Astrocyte of the spinal cord (primary cell): Measurements from ENCODE around the gene KLHL25.

ENCODE experiments used
- DNase-seq: peaks from one replicate; pipeline ENCODE4 v3.0.0; 2011; ENCODE audit warnings: low read depth, low spot score
- H3K4me3 ChIP-seq: 2 replicates; pipeline ENCODE4 v1.5.1; 2011; ENCODE audit warnings: low read depth, mild to moderate bottlenecking, low read length, moderate library complexity
- in situ Hi-C: cut with HindIII; loops from 2 replicates; pipeline ENCODE4 v1.10.0; 2017; ENCODE audit warnings: low sequenced_read_pairs
- TF ChIP-seq, protein P1 (sequence below): IDR thresholded peaks from 2 replicates; pipeline ENCODE4 v1.5.1; 2012; ENCODE audit warnings: low read depth, mild to moderate bottlenecking, low read length, inconsistent platforms

The KLHL25 gene

DNA sequence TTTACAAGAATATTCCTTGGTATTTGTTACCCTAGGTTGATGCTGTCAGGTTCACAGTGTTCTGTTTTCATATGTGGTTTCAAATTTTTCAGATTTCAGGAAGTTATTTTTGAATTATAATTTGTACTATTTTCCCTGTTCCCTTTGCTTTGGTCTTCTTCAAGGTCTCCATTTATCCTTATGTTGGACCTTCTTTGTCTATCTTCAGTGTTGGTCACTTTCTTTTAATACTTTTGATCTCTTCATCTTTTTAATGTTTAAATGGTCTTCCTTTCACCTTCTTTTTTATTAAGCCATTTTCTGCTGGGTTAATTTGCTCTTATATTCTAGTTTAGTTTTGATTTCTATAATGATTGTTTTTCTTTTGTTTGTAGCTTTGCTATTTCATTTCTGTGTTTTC is 61.3 kb downstream of the KLHL25 start:
- no peak overlapping the region for H3K4me3 ChIP-seq
- TF ChIP-seq, protein P1, sequence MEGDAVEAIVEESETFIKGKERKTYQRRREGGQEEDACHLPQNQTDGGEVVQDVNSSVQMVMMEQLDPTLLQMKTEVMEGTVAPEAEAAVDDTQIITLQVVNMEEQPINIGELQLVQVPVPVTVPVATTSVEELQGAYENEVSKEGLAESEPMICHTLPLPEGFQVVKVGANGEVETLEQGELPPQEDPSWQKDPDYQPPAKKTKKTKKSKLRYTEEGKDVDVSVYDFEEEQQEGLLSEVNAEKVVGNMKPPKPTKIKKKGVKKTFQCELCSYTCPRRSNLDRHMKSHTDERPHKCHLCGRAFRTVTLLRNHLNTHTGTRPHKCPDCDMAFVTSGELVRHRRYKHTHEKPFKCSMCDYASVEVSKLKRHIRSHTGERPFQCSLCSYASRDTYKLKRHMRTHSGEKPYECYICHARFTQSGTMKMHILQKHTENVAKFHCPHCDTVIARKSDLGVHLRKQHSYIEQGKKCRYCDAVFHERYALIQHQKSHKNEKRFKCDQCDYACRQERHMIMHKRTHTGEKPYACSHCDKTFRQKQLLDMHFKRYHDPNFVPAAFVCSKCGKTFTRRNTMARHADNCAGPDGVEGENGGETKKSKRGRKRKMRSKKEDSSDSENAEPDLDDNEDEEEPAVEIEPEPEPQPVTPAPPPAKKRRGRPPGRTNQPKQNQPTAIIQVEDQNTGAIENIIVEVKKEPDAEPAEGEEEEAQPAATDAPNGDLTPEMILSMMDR, result no peak
- DNase-seq, result no peak
- in situ Hi-C loops, result no loop called here

DNA sequence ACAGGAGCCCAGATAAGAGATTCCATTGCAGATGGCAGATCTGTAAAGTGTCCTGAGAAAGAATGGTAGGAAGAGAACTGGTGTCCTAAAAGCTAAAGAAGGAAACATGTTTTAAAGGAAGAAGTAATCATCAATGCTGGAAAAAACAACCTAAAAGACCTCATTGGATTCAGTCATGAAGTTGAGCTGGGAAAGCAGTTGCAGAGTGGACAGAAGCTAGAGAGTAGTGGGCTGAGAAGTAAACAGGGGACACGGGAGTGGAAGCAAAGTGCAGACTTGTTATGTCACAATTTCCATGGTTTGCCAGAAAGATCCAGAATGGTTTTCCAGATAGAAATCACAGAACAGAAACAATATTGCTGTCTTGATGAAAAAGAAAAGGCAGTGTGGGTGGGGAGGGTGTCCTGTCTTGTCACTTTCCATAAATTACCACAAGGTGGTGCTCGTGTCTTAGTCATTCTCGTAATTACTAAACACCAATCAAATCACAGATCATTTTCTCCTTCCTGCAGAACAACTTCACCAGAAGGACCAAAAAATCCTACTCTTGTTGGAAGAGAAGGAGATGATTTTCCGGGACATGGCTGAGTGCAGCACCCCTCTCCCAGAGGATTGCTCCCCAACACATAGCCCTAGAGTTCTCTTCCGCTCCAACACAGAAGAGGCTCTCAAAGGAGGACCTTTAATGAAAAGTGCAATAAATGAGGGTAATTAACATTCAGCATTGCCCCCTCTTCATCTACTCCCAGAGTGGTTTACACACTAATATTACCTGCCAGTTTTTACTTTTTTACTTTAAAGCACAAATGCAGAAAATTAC is 64.5 kb downstream of the KLHL25 start:
- DNase-seq, result peak; percentile 67
- no peak overlapping the region for H3K4me3 ChIP-seq
- in situ Hi-C loops, result no loop called here
- TF ChIP-seq, protein P1, result peak; percentile 63

- H3K4me3 ChIP-seq, result no peak overlapping the region
- no peak for DNase-seq
- in situ Hi-C loops, result no loop called here
- TF ChIP-seq, protein P1, result no peak
Measured at GRCh38 chr15:85727068-85727467, 67.7 kb downstream of the KLHL25 start.

DNA sequence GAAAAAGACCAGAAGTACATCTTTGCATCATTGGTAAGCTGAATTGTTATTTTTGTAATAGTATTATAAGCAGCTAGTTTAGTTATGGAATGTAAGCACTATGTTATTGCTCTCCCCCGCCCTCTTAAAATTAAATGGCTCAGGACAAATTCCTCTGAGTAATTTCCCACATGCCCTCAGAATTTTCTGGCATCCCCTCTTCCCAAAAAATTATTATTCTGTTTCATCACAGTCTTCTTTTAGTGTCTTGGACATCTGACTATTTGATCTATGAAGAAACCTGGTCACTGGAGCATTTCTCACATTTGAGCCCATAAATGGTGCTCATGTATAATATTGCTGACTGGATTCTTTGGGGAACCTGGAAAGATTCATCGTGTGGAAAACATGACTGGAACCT is 68.3 kb downstream of the KLHL25 start:
- DNase-seq, result no peak
- TF ChIP-seq, protein P1, result no peak
- in situ Hi-C loops, result no loop called here
- H3K4me3 ChIP-seq, result no peak overlapping the region

DNA sequence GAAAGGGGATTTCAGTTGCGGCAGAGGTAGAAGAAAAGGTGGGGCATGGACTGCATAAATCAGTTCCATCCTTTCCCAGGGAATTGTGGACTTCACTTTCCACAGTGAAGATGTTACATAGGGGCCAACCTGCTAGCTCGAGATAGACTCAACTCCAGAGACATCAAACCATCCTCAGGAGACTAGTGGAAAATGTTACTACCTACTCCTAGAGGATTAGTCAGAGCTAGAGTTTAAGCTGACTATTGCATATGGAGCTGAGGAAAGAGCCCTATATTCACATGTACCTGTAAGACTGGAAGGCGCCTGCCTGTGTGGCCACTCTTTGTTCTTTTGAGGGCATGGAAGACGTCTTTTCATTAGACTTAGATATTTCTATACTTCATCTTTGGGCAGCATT is 69.2 kb downstream of the KLHL25 start:
- no peak for DNase-seq
- H3K4me3 ChIP-seq, result no peak overlapping the region
- in situ Hi-C loops, result no loop called here
- TF ChIP-seq, protein P1, result no peak

GRCh38 chr15:85725019-85725418 is 69.7 kb downstream of the KLHL25 start:
- TF ChIP-seq, protein P1, result no peak

More at GRCh38 chr15:85725019-85725418, 69.7 kb downstream of the KLHL25 start:
- in situ Hi-C loops, result no loop called here
- H3K4me3 ChIP-seq, result no peak overlapping the region
- DNase-seq, result peak; percentile 76
